Thyroid gland (tissue), 4 donors: Measurements from ENCODE around the gene GALNT13. TPM values are rescaled to one million over a fixed set of nuclear protein-coding genes. Genes with fewer than 3 reads are reported as not detected.

Experiments used
- DNase-seq, 2 donors: peaks; one replicate each; pipeline ENCODE4 v3.0.0-alpha.2; 2019
- H3K27ac ChIP-seq, 3 donors: fragments of 200-600 bp; sonication (generic); 1 replicate in 2 of 3; 2 replicates in 1 of 3; pipeline ENCODE4 v1.5.1; 2016 to 2019; ENCODE audit warnings: mild to moderate bottlenecking in 1 of 3, moderate library complexity in 1 of 3
- H3K27me3 ChIP-seq: fragments of 200-600 bp; sonication (generic); one replicate; pipeline ENCODE4 v1.5.1; 2019
- H3K36me3 ChIP-seq, 2 donors: fragments of 200-600 bp; sonication (generic); one replicate each; pipeline ENCODE4 v1.5.1; 2016 to 2019
- H3K4me1 ChIP-seq, 2 donors: fragments of 200-600 bp; sonication (generic); one replicate each; pipeline ENCODE4 v1.5.1; 2017 to 2019
- H3K4me3 ChIP-seq, 3 donors: fragments of 200-600 bp; sonication (generic); replicated peaks in 1 of 3; 1 replicate in 2 of 3; 2 replicates in 1 of 3; pipeline ENCODE4 v1.5.1; 2016; ENCODE audit warnings: mild to moderate bottlenecking in 1 of 3
- H3K9me3 ChIP-seq: fragments of 200-600 bp; sonication (generic); one replicate; pipeline ENCODE4 v1.5.1; 2017
- CTCF ChIP-seq, 6 experiments: fragments of 200-600 bp in 3 of 6; fragments of 450-650 bp in 3 of 6; sonication (generic) in 3 of 6; IDR thresholded peaks; one replicate each; pipeline ENCODE4 v1.5.1; 2016 to 2019; ENCODE audit warnings: antibody characterized with exemption in 6 of 6, mild to moderate bottlenecking in 2 of 6, inconsistent platforms in 1 of 6, moderate library complexity in 1 of 6
- POLR2A ChIP-seq, 2 donors: fragments of 450-650 bp; IDR thresholded peaks; one replicate each; pipeline ENCODE4 v1.6.1; 2017; ENCODE audit warnings: antibody characterized with exemption in 2 of 2, mild to moderate bottlenecking in 2 of 2, moderate library complexity in 1 of 2
- WGBS, 2 donors: methylation state at CpG; one replicate each; pipeline ENCODE4 v1.1.5; 2017; 5-methylcytosine and 5-hydroxymethylcytosine counted together
- intact Hi-C: fragments of 100-400 bp; cut with DNase I; formaldehyde crosslinking; loops from one replicate; pipeline ENCODE4 v1.15.1; 2023
- total RNA-seq, 4 donors: library from RNA; depleted of rRNA; stranded (reverse); fragments of >200 nt; gene quantifications; one replicate each; pipeline ENCODE4 v1.2.3, GENCODE V29; 2016

GALNT13 gene
- total RNA-seq, 4 donors from 2014 or later = 0.13 to 2.3 TPM; not detected in 2

GRCh38 chr2:153967248-153967973 is 95.7 kb downstream of the GALNT13 start:
- intact Hi-C loops = no loop called here
- no peak overlapping the region for H3K27ac ChIP-seq
- no peak overlapping the region for H3K4me3 ChIP-seq
- H3K27me3 ChIP-seq = no peaks in the 10 kb centered on the region
- no peaks in the 10 kb centered on the region for H3K36me3 ChIP-seq
- no peak for TF ChIP-seq CTCF (IDR thresholded peaks at IDR 0.05)
- no peak for TF ChIP-seq POLR2A (IDR thresholded peaks at IDR 0.05)
- H3K4me1 ChIP-seq = no peaks in the 10 kb centered on the region
- DNase-seq = no peak
- 49 to 52% methylated on average over 5 of the region's 5 CpGs for WGBS, 2 donors
- no peaks in the 10 kb centered on the region for H3K9me3 ChIP-seq

GRCh38 chr2:153971250-153971649 is 99.5 kb downstream of the GALNT13 start:
- Histone ChIP-seq H3K4me3 (no peak overlapping the region), H3K27ac (no peak overlapping the region), H3K4me1 (no peaks in the 10 kb centered on the region), H3K9me3 (no peaks in the 10 kb centered on the region), H3K27me3 (no peaks in the 10 kb centered on the region), H3K36me3 (no peaks in the 10 kb centered on the region)
- no peak for TF ChIP-seq CTCF (IDR thresholded peaks at IDR 0.05)
- TF ChIP-seq POLR2A (IDR thresholded peaks at IDR 0.05) = no peak
- intact Hi-C loops = no loop called here
- DNase-seq = no peak
- WGBS, 2 donors = 72 to 80% methylated on average over 2 of the region's 2 CpGs

- no peak for DNase-seq
- intact Hi-C loops = no loop called here
- no peaks in the 10 kb centered on the region for H3K27me3 ChIP-seq
- no peak overlapping the region for H3K27ac ChIP-seq
- TF ChIP-seq POLR2A (IDR thresholded peaks at IDR 0.05) = no peak
- TF ChIP-seq CTCF (IDR thresholded peaks at IDR 0.05) = no peak
- H3K4me3 ChIP-seq = no peak overlapping the region
- H3K9me3 ChIP-seq = no peaks in the 10 kb centered on the region
- H3K4me1 ChIP-seq = no peaks in the 10 kb centered on the region
- 37 to 51% methylated on average over 1 of the region's 1 CpG for WGBS, 2 donors
- H3K36me3 ChIP-seq = no peaks in the 10 kb centered on the region
These were observed 100.1 kb downstream of the GALNT13 start for GRCh38 chr2:153971855-153972254.

GRCh38 chr2:153972412-153972811 is 100.7 kb downstream of the GALNT13 start:
- no peak for TF ChIP-seq POLR2A (IDR thresholded peaks at IDR 0.05)
- no peak for TF ChIP-seq CTCF (IDR thresholded peaks at IDR 0.05)
- DNase-seq = no peak
- Histone ChIP-seq H3K27me3 (no peaks in the 10 kb centered on the region), H3K27ac (no peak overlapping the region), H3K9me3 (no peaks in the 10 kb centered on the region), H3K36me3 (no peaks in the 10 kb centered on the region), H3K4me1 (no peaks in the 10 kb centered on the region), H3K4me3 (no peak overlapping the region)
- intact Hi-C loops = no loop called here

- intact Hi-C loops = no loop called here
- H3K4me3 ChIP-seq = no peak overlapping the region
- TF ChIP-seq CTCF (IDR thresholded peaks at IDR 0.05) (no peak), POLR2A (IDR thresholded peaks at IDR 0.05) (no peak)
- H3K4me1 ChIP-seq = no peaks in the 10 kb centered on the region
- WGBS, 2 donors = 70 to 71% methylated on average over 9 of the region's 9 CpGs
- no peaks in the 10 kb centered on the region for H3K36me3 ChIP-seq
- no peak overlapping the region for H3K27ac ChIP-seq
- H3K27me3 ChIP-seq = no peaks in the 10 kb centered on the region
- no peak for DNase-seq
- no peaks in the 10 kb centered on the region for H3K9me3 ChIP-seq
These were observed 114.9 kb downstream of the GALNT13 start for GRCh38 chr2:153986488-153987229.
